Ovary (tissue), 3 donors: ENCODE results near the gene MED26.

ENCODE experiments used
- POLR2A ChIP-seq: fragments of 450-650 bp; IDR thresholded peaks from one replicate; pipeline ENCODE4 v1.6.1; 2017; ENCODE audit warnings: antibody characterized with exemption, mild to moderate bottlenecking, moderate library complexity
- TF ChIP-seq, protein P1 (sequence below), 3 donors: fragments of 450-650 bp in 2 of 3; fragments of 200-600 bp in 1 of 3; IDR thresholded peaks; one replicate each; pipeline versions ENCODE4 v1.5.1 to v1.8.0; 2016 to 2022; ENCODE audit warnings: antibody characterized with exemption in 3 of 3, mild to moderate bottlenecking in 1 of 3
- donor health status: DM: no; HTN: no; CAD: no.

DNA sequence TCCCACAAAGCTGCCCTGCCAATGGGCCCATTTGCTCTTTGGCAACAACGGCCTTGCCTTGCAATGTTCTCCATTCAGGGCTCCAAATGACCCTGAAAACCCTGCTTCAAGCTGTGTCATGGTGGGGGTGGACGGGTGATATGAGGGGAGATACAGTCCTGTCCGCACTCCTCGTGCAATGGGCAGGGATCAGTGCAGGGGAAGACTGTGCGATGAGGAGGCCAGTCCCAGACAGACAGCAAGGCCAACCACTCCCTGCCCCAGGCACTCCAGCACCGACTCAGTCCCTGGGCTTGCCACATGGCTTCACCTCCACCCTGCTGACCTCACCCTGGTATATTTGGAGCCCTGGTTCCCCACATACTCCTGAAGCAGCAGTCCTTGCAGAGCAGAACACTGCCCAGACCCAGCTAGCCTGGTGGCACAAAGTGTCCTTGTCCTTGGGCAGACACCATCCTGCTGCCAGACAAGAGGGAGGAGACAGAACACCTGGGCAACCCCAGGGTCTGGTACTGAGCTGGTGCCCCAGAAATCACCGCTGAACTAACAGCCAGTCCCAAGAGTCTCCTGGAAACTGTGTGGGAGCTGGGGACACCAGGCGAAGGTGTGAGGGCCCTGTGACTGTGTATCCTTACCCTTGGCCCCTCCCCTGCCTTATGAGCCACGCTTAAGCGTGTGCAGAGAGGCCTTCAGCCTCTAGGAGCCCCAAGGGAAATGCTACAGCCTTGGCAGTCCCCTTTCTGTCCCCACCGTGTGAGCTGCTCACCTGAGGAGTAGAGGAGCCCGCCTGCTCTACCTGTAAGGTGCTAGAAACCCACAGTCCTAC, 46.6 kb downstream of the MED26 start:
- TF ChIP-seq, protein P1, sequence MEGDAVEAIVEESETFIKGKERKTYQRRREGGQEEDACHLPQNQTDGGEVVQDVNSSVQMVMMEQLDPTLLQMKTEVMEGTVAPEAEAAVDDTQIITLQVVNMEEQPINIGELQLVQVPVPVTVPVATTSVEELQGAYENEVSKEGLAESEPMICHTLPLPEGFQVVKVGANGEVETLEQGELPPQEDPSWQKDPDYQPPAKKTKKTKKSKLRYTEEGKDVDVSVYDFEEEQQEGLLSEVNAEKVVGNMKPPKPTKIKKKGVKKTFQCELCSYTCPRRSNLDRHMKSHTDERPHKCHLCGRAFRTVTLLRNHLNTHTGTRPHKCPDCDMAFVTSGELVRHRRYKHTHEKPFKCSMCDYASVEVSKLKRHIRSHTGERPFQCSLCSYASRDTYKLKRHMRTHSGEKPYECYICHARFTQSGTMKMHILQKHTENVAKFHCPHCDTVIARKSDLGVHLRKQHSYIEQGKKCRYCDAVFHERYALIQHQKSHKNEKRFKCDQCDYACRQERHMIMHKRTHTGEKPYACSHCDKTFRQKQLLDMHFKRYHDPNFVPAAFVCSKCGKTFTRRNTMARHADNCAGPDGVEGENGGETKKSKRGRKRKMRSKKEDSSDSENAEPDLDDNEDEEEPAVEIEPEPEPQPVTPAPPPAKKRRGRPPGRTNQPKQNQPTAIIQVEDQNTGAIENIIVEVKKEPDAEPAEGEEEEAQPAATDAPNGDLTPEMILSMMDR (IDR thresholded peaks at IDR 0.05) = no peak
- TF ChIP-seq POLR2A = no peak
